Ovary (tissue), 9 donors: ENCODE results near the gene THSD7A. TPM values are rescaled to one million over a fixed set of nuclear protein-coding genes. Genes with fewer than 3 reads are reported as not detected.

Experiments
- DNase-seq, 5 donors: peaks; one replicate each; pipeline ENCODE4 v3.0.0-alpha.2; 2019 to 2020
- H3K27ac ChIP-seq, 2 donors: fragments of 200-600 bp; one replicate each; pipeline versions ENCODE4 v1.5.1 to v1.8.0; 2019 to 2022
- H3K27me3 ChIP-seq: fragments of 200-600 bp; one replicate; pipeline ENCODE4 v1.8.0; 2022
- H3K36me3 ChIP-seq: fragments of 200-600 bp; sonication (generic); one replicate; pipeline ENCODE4 v1.5.1; 2019
- H3K4me1 ChIP-seq: one replicate; pipeline ENCODE4 v1.8.1; 2013; ENCODE audit warnings: mild to moderate bottlenecking, moderate library complexity; ENCODE audit not compliant: insufficient read depth
- H3K4me3 ChIP-seq: fragments of 200-600 bp; sonication (generic); one replicate; pipeline ENCODE4 v1.5.1; 2017
- H3K9me3 ChIP-seq, 2 donors: fragments of 200-600 bp in 1 of 2; sonication (generic) in 1 of 2; one replicate each; pipeline versions ENCODE4 v1.5.1 to v1.8.1; 2013 to 2019; ENCODE audit warnings: mild to moderate bottlenecking in 1 of 2, moderate library complexity in 1 of 2
- CTCF ChIP-seq, 3 donors: fragments of 450-650 bp in 2 of 3; fragments of 200-600 bp in 1 of 3; IDR thresholded peaks; one replicate each; pipeline versions ENCODE4 v1.5.1 to v1.8.0; 2016 to 2022; ENCODE audit warnings: antibody characterized with exemption in 3 of 3, mild to moderate bottlenecking in 1 of 3
- EP300 ChIP-seq: sonication (generic); formaldehyde crosslinking; IDR thresholded peaks from one replicate; pipeline ENCODE4 v1.6.1; 2017; ENCODE audit warnings: antibody characterized with exemption
- POLR2A ChIP-seq: fragments of 450-650 bp; IDR thresholded peaks from one replicate; pipeline ENCODE4 v1.6.1; 2017; ENCODE audit warnings: antibody characterized with exemption, mild to moderate bottlenecking, moderate library complexity
- WGBS, 3 donors: extraction: QIAGEN DNeasy Blood & Tissue Kit in 1 of 3; methylation state at CpG; one replicate each; pipeline versions ENCODE4 v1.1.5 to v1.1.7; 2013 to 2017; 5-methylcytosine and 5-hydroxymethylcytosine counted together
- intact Hi-C, 4 donors: fragments of 100-400 bp; cut with DNase I; formaldehyde crosslinking; loops; one replicate each; pipeline versions ENCODE4 v1.11.0 to v1.15.1; 2022 to 2023
- polyA plus RNA-seq, 2 donors: library from polyadenylated mRNA; stranded (reverse); fragments of 200-250 nt in 1 of 2; fragments of 350-450 nt in 1 of 2; fragmentation: Illumina TruSeq in 1 of 2; extraction: RNeasy Lipid Tissue Mini Kit (QIAGEN cat#74804) in 1 of 2; gene quantifications; one replicate each; pipeline ENCODE4 v1.2.3, GENCODE V29; 2013 to 2014
- total RNA-seq, 7 donors: library from RNA; depleted of rRNA in 2 of 7; stranded (reverse); fragments of >200 nt in 2 of 7; fragmentation: NEBNext Ultra II Directional in 3 of 7; extraction: Animal tissue kit (Norgen Biotek cat#: 25700) in 3 of 7; gene quantifications; one replicate each; pipeline versions ENCODE4 v1.1.0 to v1.2.4, GENCODE V29; 2016 to 2023
- donor health status: DM: no; HTN: no; CAD: no; lungs with moderate emphysema.
- donor health status: DM: no; HTN: no; CAD: no.
- donor health status: Bipolar disorder and iron deficiency.
- donor health status: DM: yes; HTN: yes; CAD: no.
- donor health status: DM: no; HTN: no; CAD: no.
- donor health status: DM: yes; HTN: yes; CAD: no.

The THSD7A gene
- total and polyA plus RNA-seq, 9 donors = 1.8 to 12.1 (median 3.6) TPM

- no peak overlapping the region for H3K27ac ChIP-seq
- intact Hi-C loops = no loop called here
- no peaks in the 10 kb centered on the region for H3K27me3 ChIP-seq
- no peak for DNase-seq
- TF ChIP-seq EP300 (no peak), CTCF (IDR thresholded peaks at IDR 0.05) (no peak), POLR2A (no peak)
- H3K36me3 ChIP-seq = no peaks in the 10 kb centered on the region
- no peak overlapping the region for H3K4me3 ChIP-seq
- no peaks in the 10 kb centered on the region for H3K9me3 ChIP-seq
- 91 to 95% (median 93%) methylated on average over 4 of the region's 4 CpGs for WGBS, 3 donors
- H3K4me1 ChIP-seq = no peaks in the 10 kb centered on the region
These were observed 465.9 kb downstream of the THSD7A start for GRCh38 chr7:11366118-11366517.

- intact Hi-C loops = no loop called here
- Histone ChIP-seq H3K27me3 (no peaks in the 10 kb centered on the region), H3K36me3 (no peaks in the 10 kb centered on the region), H3K4me1 (no peaks in the 10 kb centered on the region), H3K9me3 (no peaks in the 10 kb centered on the region), H3K27ac (no peak overlapping the region), H3K4me3 (no peak overlapping the region)
- TF ChIP-seq CTCF (IDR thresholded peaks at IDR 0.05) = no peak
- TF ChIP-seq EP300 = no peak
- TF ChIP-seq POLR2A = no peak
- no peak for DNase-seq
- 97 to 100% (median 98%) methylated on average over 1 of the region's 1 CpG for WGBS, 3 donors
These were observed 473.4 kb downstream of the THSD7A start for GRCh38 chr7:11358637-11359036.

DNA sequence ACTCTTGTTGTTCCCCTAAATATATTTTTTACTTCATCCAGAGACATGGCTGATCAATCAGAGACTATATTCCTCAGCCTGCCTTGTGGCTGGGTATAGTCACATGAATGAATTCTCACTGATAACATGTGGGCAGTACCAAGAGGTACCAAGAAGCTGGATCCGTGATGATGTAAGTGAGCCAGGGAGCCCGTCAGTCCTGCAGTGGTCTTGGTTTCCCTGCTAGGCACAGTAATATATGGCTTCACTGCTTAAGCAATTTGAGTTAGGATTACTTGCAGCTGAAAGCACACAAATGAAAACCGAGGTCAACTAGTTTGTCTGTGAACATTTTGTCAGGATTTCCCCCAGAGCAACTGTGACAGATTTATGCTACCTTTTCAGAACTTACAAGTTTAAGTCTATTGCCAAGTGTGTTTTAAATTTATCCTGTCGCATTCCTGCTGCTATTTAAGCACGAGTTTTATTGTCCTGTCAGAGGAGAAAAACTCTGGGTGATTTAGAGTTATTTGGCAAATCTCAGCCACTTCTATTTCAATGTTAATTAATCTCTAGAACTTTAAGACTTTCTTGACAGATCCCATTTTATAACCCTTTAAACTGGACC lies 476.5 kb downstream of the THSD7A start:
- TF ChIP-seq POLR2A = no peak
- no peak for TF ChIP-seq EP300
- intact Hi-C loops = no loop called here
- WGBS, 3 donors = 26 to 43% (median 36%) methylated on average over 5 of the region's 5 CpGs
- DNase-seq = no peak
- Histone ChIP-seq H3K27me3 (no peaks in the 10 kb centered on the region), H3K4me3 (no peak overlapping the region), H3K4me1 (no peaks in the 10 kb centered on the region), H3K9me3 (no peaks in the 10 kb centered on the region), H3K27ac (no peak overlapping the region), H3K36me3 (no peaks in the 10 kb centered on the region)

DNA sequence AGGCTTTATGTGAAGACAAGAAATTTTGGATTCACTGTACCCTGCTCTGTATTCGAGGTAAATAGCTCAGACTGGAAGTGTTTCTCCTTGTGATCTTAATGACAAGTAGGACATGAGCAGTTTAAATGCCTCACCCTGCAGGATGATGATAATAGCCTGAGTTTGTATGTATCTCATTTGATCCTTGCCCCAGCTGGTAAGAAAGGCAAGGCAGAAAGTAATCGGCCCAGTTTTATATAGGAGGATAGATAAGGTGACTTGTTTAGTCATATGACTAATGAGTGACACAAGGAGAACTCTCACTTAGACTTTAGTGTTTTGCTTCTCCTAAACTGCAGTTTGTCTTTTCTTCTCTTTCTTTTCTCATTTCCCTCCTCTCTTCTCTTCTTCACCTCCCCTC lies 485.7 kb downstream of the THSD7A start:
- 61 to 69% (median 65%) methylated on average over 2 of the region's 2 CpGs for WGBS, 3 donors
- no peaks in the 10 kb centered on the region for H3K36me3 ChIP-seq
- no peaks in the 10 kb centered on the region for H3K27me3 ChIP-seq
- no peaks in the 10 kb centered on the region for H3K4me1 ChIP-seq
- TF ChIP-seq EP300 (no peak), CTCF (IDR thresholded peaks at IDR 0.05) (no peak), POLR2A (no peak)
- no peak overlapping the region for H3K4me3 ChIP-seq
- no peak overlapping the region for H3K27ac ChIP-seq
- intact Hi-C loops = no loop called here
- no peaks in the 10 kb centered on the region for H3K9me3 ChIP-seq
- DNase-seq = no peak

- Histone ChIP-seq H3K9me3 (no peaks in the 10 kb centered on the region), H3K4me3 (no peak overlapping the region), H3K36me3 (no peaks in the 10 kb centered on the region), H3K27ac (no peak overlapping the region), H3K4me1 (peaks cover 2% of the 10 kb centered on the region), H3K27me3 (no peaks in the 10 kb centered on the region)
- DNase-seq = no peak
- intact Hi-C loops = no loop called here
- WGBS, 3 donors = 67 to 87% (median 67%) methylated on average over 2 of the region's 2 CpGs
- no peak for TF ChIP-seq EP300
- no peak for TF ChIP-seq POLR2A
- no peak for TF ChIP-seq CTCF (IDR thresholded peaks at IDR 0.05)
These were observed 486.4 kb downstream of the THSD7A start for GRCh38 chr7:11345621-11346020.
